IgD-negative memory B cell (primary cell): ENCODE data around the gene KCNK16. TPM values are rescaled to one million over a fixed set of nuclear protein-coding genes. Genes with fewer than 3 reads are reported as not detected.

Source experiments
- H3K27ac Mint-ChIP-seq, 3 donors: one replicate each; pipeline ENCODE4 v1.8.0; 2020 to 2022; ENCODE audit warnings: mild to moderate bottlenecking in 3 of 3, mixed read lengths in 3 of 3, moderate library complexity in 1 of 3
- H3K27me3 Mint-ChIP-seq: one replicate; pipeline ENCODE4 v1.8.0; 2021; ENCODE audit warnings: mixed read lengths
- H3K36me3 Mint-ChIP-seq: one replicate; pipeline ENCODE4 v1.8.0; 2020; ENCODE audit warnings: mild to moderate bottlenecking, mixed read lengths
- H3K4me1 Mint-ChIP-seq, 3 donors: one replicate each; pipeline ENCODE4 v1.8.0; 2020 to 2022; ENCODE audit warnings: mixed read lengths in 3 of 3, mild to moderate bottlenecking in 1 of 3
- H3K4me3 Mint-ChIP-seq, 4 donors: one replicate each; pipeline ENCODE4 v1.8.0; 2020 to 2022; ENCODE audit warnings: mild to moderate bottlenecking in 4 of 4, mixed read lengths in 4 of 4, moderate library complexity in 3 of 4
- H3K9me3 Mint-ChIP-seq, 3 donors: one replicate each; pipeline ENCODE4 v1.8.0; 2020 to 2021; ENCODE audit warnings: mixed read lengths in 3 of 3, mild to moderate bottlenecking in 1 of 3
- polyA plus RNA-seq: library from polyadenylated mRNA; unstranded; fragments of 300-500 nt; fragmentation: Illumina TruSeq; gene quantifications from one replicate; pipeline ENCODE4 v1.2.3, GENCODE V29; 2021

KCNK16 gene
- not detected for polyA plus RNA-seq

DNA sequence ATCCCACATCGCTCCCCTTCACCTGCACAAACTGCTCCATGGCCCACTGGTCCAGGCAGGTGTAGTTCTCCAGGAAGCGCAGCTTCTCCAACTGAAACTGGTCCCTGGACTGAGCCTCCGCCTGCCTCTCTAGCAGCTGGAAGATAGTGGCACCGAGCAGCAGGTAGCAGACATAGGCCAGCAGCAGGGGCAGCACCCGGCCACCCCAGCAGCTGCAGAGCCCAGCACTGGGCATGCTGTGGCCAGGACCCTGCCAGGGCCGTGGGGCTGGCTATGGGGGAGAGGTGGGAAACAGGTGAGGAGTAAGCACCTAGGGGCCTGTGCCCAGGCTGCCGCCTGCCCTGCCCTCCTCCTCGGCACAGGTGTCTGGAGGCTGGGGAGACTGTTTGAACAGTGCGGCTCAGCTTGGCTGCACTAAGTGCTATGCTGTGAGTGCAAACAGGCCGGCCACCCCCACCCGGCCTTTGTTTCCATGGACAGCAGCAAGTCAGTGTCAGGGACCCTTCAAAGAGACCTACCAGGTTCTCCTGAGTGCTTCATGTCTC is at the start of gene KCNK16:
Gene KCNK16 (minus strand): TSS at position 397 of the 545 bp plus-strand sequence. CDS start 162 bp downstream, at position 235.
- Mint-ChIP-seq H3K9me3 (no peaks in the 10 kb centered on the region), H3K36me3 (no peaks in the 10 kb centered on the region), H3K27ac (no peak within 1 kb of the TSS), H3K27me3 (peaks cover 19% of the 10 kb centered on the region), H3K4me1 (no peaks in the 10 kb centered on the region), H3K4me3 (no peak within 1 kb of the TSS)

DNA sequence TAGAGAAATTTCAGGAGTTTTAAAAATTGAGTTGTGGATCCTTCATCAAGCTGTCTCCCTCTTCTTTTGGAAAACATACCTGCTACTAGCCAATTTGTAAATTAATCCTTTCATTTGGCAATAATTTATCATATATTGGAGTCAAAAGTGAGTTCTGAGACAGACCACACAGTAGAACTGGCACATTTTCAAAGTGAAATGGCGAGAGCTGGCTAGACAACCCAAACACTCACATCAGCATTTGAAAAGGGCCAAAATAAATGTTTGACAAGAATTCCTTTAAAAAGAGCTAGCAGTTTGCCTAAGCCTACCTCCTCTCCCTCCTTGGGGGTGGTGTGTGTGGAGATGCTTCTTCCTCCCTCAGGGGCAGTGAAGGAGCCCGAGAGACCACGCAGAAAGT is 47.9 kb upstream of the KCNK16 start:
- Mint-ChIP-seq H3K4me3 (no peak overlapping the region), H3K27ac (no peak overlapping the region), H3K36me3 (peaks cover 2% of the 10 kb centered on the region), H3K9me3 (no peaks in the 10 kb centered on the region), H3K27me3 (peaks cover 10% of the 10 kb centered on the region), H3K4me1 (no peaks in the 10 kb centered on the region)

GRCh38 chr6:39369987-39370386 is 47.5 kb upstream of the KCNK16 start:
- no peaks in the 10 kb centered on the region for H3K9me3 Mint-ChIP-seq
- no peak overlapping the region for H3K4me3 Mint-ChIP-seq
- no peaks in the 10 kb centered on the region for H3K4me1 Mint-ChIP-seq
- H3K27ac Mint-ChIP-seq = no peak overlapping the region
- peaks cover 2% of the 10 kb centered on the region for H3K36me3 Mint-ChIP-seq
- H3K27me3 Mint-ChIP-seq = peaks cover 10% of the 10 kb centered on the region

GRCh38 chr6:39367700-39368099 is 45.2 kb upstream of the KCNK16 start:
- peaks cover 2% of the 10 kb centered on the region for H3K36me3 Mint-ChIP-seq
- H3K27ac Mint-ChIP-seq = no peak overlapping the region
- no peaks in the 10 kb centered on the region for H3K9me3 Mint-ChIP-seq
- H3K27me3 Mint-ChIP-seq = peaks cover 10% of the 10 kb centered on the region
- H3K4me1 Mint-ChIP-seq = no peaks in the 10 kb centered on the region
- H3K4me3 Mint-ChIP-seq = no peak overlapping the region

DNA sequence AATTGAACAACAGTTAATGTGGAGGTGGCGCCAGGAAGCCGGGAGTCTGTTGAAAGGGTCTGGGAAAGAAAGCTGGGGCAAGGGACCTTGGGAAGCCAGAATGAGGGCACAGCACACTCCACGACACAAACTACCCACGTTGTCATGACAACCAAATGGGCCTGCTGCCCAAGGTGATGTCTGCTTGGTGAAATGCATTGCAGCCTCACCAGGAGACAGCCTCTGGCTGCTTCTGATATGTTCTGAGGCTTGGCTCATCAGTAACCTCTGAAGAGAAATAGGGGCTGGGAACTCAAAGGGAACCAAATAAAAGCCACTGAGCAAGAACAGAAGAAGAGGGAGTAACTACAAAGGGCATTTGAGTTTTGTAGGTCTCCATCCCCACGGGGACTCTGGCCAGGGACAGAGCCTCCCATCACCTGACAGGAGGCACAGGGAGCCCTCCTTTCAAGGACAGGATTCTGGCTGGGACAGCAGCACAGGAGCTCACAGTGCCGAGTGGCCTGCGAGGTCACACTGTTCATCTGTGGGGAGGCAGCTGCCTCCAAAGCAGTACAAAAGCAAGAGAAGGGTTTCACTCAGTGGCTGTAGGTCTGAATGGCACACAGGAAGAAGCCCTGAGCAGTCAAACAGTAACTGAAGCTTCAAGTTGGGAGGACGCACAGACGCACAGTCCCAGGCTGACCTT is 44.6 kb upstream of the KCNK16 start:
- Mint-ChIP-seq H3K36me3 (peaks cover 2% of the 10 kb centered on the region), H3K4me3 (no peak overlapping the region), H3K27me3 (peaks cover 8% of the 10 kb centered on the region), H3K9me3 (no peaks in the 10 kb centered on the region), H3K4me1 (no peaks in the 10 kb centered on the region), H3K27ac (no peak overlapping the region)

GRCh38 chr6:39365281-39366074 is 43.0 kb upstream of the KCNK16 start:
- Mint-ChIP-seq H3K36me3 (peaks cover 2% of the 10 kb centered on the region), H3K4me1 (peaks cover 0 to 2% (median 2%) of the 10 kb centered on the region in 3 donors), H3K9me3 (no peaks in the 10 kb centered on the region), H3K4me3 (no peak overlapping the region), H3K27me3 (peaks cover 6% of the 10 kb centered on the region), H3K27ac (no peak overlapping the region)

- no peak overlapping the region for H3K27ac Mint-ChIP-seq
- no peaks in the 10 kb centered on the region for H3K9me3 Mint-ChIP-seq
- H3K4me1 Mint-ChIP-seq = peaks cover 0 to 2% (median 2%) of the 10 kb centered on the region in 3 donors
- peaks cover 2% of the 10 kb centered on the region for H3K36me3 Mint-ChIP-seq
- no peak overlapping the region for H3K4me3 Mint-ChIP-seq
- H3K27me3 Mint-ChIP-seq = peaks cover 1% of the 10 kb centered on the region
Observed at GRCh38 chr6:39363280-39363679, 40.8 kb upstream of the KCNK16 start.

GRCh38 chr6:39362487-39362865 is 40.0 kb upstream of the KCNK16 start:
- H3K9me3 Mint-ChIP-seq = no peaks in the 10 kb centered on the region
- H3K4me3 Mint-ChIP-seq = no peak overlapping the region
- H3K27ac Mint-ChIP-seq = no peak overlapping the region
- H3K4me1 Mint-ChIP-seq = peaks cover 0 to 2% (median 2%) of the 10 kb centered on the region in 3 donors
- peaks cover 1% of the 10 kb centered on the region for H3K27me3 Mint-ChIP-seq
- peaks cover 2% of the 10 kb centered on the region for H3K36me3 Mint-ChIP-seq

GRCh38 chr6:39361657-39362486 is 39.4 kb upstream of the KCNK16 start:
- Mint-ChIP-seq H3K4me1 (peaks cover 0 to 2% (median 2%) of the 10 kb centered on the region in 3 donors), H3K4me3 (peak overlapping the region in 1 of 4 donors; percentile 32), H3K9me3 (no peaks in the 10 kb centered on the region), H3K36me3 (peaks cover 2% of the 10 kb centered on the region), H3K27ac (no peak overlapping the region), H3K27me3 (peaks cover 1% of the 10 kb centered on the region)

GRCh38 chr6:39360378-39360777 is 37.9 kb upstream of the KCNK16 start:
- Mint-ChIP-seq H3K27me3 (peaks cover 1% of the 10 kb centered on the region), H3K36me3 (no peaks in the 10 kb centered on the region), H3K4me3 (no peak overlapping the region), H3K4me1 (peaks cover 0 to 2% (median 2%) of the 10 kb centered on the region in 3 donors), H3K9me3 (no peaks in the 10 kb centered on the region), H3K27ac (no peak overlapping the region)

DNA sequence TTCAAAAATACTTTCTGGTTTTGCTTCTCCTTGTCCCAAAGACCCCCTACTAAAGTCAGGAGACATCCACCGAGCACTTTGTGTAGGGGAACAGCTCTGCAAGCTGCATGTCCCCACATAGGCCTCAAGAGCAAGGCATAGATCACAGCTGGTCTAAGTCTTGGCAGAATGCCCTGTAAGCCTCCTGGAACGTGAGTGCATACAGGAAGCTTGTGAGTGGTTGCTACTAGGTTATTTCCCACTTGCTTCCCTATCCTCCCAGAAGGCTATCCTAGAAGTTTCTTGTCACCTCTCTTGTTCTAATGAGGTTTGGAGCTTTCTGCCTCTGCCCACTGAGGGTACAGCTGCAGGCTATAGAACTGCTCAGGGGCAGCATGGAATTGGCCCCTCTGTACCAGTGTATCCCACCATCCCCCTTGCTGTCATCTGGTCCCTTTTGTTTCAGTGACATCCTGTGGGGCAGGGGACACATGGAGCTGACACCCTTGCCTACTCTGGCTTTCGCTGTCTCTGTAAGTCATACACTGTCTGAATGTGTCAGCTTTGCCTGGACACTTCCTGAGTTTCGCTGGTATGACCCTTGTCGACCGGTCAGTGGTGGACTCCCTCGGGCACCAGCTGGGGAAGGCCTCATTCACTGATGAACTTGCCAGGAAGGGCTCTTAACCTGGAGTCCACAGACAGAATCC is 35.6 kb upstream of the KCNK16 start:
- H3K9me3 Mint-ChIP-seq = no peaks in the 10 kb centered on the region
- H3K27ac Mint-ChIP-seq = no peak overlapping the region
- H3K4me1 Mint-ChIP-seq = peaks cover 0 to 2% (median 2%) of the 10 kb centered on the region in 3 donors
- peaks cover 1% of the 10 kb centered on the region for H3K27me3 Mint-ChIP-seq
- H3K36me3 Mint-ChIP-seq = no peaks in the 10 kb centered on the region
- H3K4me3 Mint-ChIP-seq = no peak overlapping the region

DNA sequence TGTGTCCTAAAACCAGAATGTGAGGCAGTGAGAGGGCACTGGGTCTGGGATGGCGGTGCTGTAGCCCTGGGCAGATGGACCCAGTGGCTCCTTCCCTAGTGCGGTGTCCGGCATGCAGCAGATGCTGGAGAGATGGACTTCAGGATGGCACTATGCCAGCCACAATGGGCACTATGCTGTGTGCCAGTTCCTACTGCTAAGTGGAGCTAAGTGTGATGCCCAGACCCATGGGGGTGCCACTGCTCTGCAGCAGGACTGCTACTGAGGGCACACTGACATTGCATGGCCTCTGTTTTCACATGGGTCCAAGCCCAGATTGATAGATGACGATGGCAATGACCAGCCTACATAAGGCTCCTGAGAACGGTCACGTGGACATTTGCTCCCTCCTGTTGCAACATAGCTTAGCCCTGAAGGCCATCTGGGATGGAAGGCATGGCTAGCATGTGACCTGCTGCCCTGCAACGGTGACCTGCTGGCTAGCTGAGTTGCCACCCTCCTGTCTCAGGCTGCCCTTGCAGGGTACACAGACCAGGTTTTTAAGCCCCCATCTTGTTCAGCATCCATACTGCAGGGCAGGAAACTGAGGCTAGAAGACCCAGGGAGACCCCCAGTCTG is 31.3 kb upstream of the KCNK16 start:
- no peaks in the 10 kb centered on the region for H3K9me3 Mint-ChIP-seq
- H3K4me1 Mint-ChIP-seq = no peaks in the 10 kb centered on the region
- H3K36me3 Mint-ChIP-seq = no peaks in the 10 kb centered on the region

DNA sequence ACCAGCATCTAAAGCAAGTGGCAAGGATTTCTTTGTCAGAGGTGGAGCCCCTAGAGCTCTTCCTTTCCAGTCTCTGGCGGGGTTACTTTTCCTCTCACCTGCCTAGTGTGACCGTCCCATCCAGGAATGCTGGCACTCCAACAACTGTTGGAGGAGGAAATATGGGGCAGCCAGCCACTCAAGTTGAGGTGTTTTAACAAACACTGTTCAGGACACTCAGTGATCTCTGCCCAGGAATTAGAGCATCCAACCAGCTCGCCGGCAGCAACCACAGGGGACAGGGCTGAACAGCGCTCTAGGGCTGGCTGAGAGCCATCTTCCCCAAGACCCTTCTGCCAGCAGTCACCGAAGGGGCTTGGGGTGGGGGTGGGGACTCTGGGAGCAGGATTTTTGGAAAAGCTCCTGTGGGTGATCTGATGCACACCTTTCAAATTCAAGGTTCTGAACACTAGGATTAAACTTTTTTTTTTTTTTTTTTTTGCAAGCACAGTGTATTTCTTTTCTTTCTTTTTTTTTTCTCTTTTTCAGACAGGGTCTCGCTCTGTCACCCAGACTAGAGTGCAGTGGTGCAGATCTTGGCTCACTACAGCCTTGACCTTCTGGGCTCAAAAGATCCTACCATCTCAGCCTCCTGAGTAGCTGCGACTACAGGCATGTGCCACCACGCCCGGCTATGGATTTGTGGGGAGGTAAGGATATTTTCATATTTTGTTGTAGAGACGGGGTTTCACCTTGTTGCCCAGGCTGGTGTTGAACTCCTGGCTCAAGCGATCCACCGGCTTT is 28.4 kb upstream of the KCNK16 start:
- H3K27me3 Mint-ChIP-seq = no peaks in the 10 kb centered on the region

More for the DNA sequence above, 31.3 kb upstream of the KCNK16 start:
- H3K4me3 Mint-ChIP-seq = no peak overlapping the region
- no peak overlapping the region for H3K27ac Mint-ChIP-seq
- H3K27me3 Mint-ChIP-seq = no peaks in the 10 kb centered on the region

More for the DNA sequence above, 28.4 kb upstream of the KCNK16 start:
- no peaks in the 10 kb centered on the region for H3K9me3 Mint-ChIP-seq
- peaks cover 0 to 2% (median 0%) of the 10 kb centered on the region in 3 donors for H3K4me1 Mint-ChIP-seq
- no peaks in the 10 kb centered on the region for H3K36me3 Mint-ChIP-seq
- H3K27ac Mint-ChIP-seq = no peak overlapping the region
- H3K4me3 Mint-ChIP-seq = no peak overlapping the region
